ENCODE data around the gene KLHL17. TPM values are rescaled to one million over a fixed set of nuclear protein-coding genes. Genes with fewer than 3 reads are reported as not detected.

KLHL17 gene
- polyA plus RNA-seq, 2 of the 4 experiments (the other 2 are of a cell fraction): 5.7 to 21.6 TPM

DNA sequence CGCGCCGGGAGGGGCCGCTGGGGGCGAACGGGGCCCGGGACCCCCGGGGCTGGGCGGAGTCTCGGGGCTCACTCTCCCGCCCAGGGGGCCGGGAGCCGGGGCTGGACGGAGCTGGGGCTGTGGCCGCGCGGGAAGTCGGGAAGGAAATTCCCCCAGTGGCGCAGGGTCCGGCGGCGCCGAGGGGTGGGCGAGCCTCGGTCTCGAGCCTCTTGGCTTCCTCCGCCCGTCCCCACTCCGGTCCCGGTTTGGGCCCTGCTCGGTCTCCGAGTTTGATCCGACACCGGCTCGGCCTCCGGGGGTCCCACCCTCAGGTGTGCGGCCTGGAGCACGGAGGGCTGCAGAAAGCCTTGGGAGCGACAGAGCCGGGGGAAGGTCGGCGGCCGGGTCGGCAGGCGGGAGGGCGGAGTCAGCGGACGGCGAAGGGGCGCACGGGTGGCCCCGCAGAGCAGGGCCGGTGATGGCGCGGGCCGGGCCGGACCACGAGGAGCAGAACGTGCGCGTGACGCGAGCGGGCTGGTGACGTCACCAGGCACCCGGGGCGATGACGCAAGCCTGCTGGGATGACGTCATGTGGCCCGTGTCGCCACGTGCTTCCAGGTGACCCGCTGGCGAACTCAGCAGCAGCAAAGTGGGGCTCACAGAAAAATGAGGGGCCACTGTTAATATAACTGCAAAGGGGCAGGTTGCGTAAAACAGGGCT, 40.1 kb downstream of the KLHL17 start:
- Histone ChIP-seq H3K4me2 (peak overlapping the region; percentile 95), H3K4me3 (peak overlapping the region; percentile 77), H3K9me3 (no peaks in the 10 kb centered on the region), H3K27ac (peak overlapping the region; percentile 97 to 100), H3K4me1 (peaks cover 23% of the 10 kb centered on the region)
- CTCF ChIA-PET: interaction anchor here (0.6 to 4.3 kb wide), 12 partner anchors 8 to 64 kb away, joined by 3 to 52 read pairs (median 6); partner anchors contain the start of genes ISG15 and PERM1
- FAIRE-seq: no peak
- WGBS (ENCODE audit: missing lambda C conversion rate): 5% methylated on average over 6 of the region's 75 CpGs
- POLR2A ChIA-PET: interaction anchor here (1.0 kb wide), 1 partner anchor 59 kb away, joined by 3 read pairs; no protein-coding TSS in a partner anchor
- peak; percentile 41 to 62 for ATAC-seq
- peak in 1 of 2 experiments; percentile 95 for DNase-seq (ENCODE audit: low read depth in 1 of 2, low spot score in 1 of 2)
- TF ChIP-seq MAZ (IDR thresholded peaks at IDR 0.05; ENCODE audit: borderline replicate concordance, low read depth, low read length) (0 out of 2 replicates have a peak, but pooled peaks have one; percentile 37), CEBPB (IDR thresholded peaks at IDR 0.05) (peak; percentile 53 to 81; a peak in 3 of 4 replicates), CHD4 (IDR thresholded peaks at IDR 0.05; ENCODE audit: borderline replicate concordance) (no peak), CHD2 (IDR thresholded peaks at IDR 0.05; ENCODE audit: low read length, partially characterized antibody) (no peak), TFCP2L1 (CRISPR knock-in tag; IDR thresholded peaks at IDR 0.05) (peak; percentile 72; the same call in 1 of the 2 replicates), POLR2A (IDR thresholded peaks at IDR 0.05; ENCODE audit: low read length) (peak; percentile 32), HOXB13 (CRISPR knock-in tag; IDR thresholded peaks at IDR 0.05; ENCODE audit: low read depth) (no peak; the same call in none of the 2 replicates), MYC (IDR thresholded peaks at IDR 0.05; ENCODE audit: borderline replicate concordance, low read length) (peak; percentile 96), RCOR1 (IDR thresholded peaks at IDR 0.05; ENCODE audit: low read depth, low read length) (no peak), HOXB5 (CRISPR knock-in tag; IDR thresholded peaks at IDR 0.05) (peak; percentile 94; the same call in 1 of the 2 replicates), RARB (CRISPR knock-in tag; IDR thresholded peaks at IDR 0.05) (peak; percentile 89), ZNF302 (CRISPR knock-in tag; IDR thresholded peaks at IDR 0.05) (no peak; the same call in 1 of the 2 replicates), KDM1A (IDR thresholded peaks at IDR 0.05; ENCODE audit: low read depth) (no peak), SREBF2 (IDR thresholded peaks at IDR 0.05) (no peak), RFX5 (IDR thresholded peaks at IDR 0.05) (0 out of 2 replicates have a peak, but pooled peaks have one; percentile 38), FOXS1 (CRISPR knock-in tag; IDR thresholded peaks at IDR 0.05) (peak; percentile 83), CTCF (IDR thresholded peaks at IDR 0.05) (no peak), JUN (IDR thresholded peaks at IDR 0.05) (peak; percentile 26 to 37; a peak in 2 of 5 replicates), HEYL (CRISPR knock-in tag; IDR thresholded peaks at IDR 0.05) (peak; percentile 85; the same call in 1 of the 2 replicates), ATOH8 (CRISPR knock-in tag; IDR thresholded peaks at IDR 0.05; ENCODE audit: low read depth) (peak; percentile 85), HOXA7 (CRISPR knock-in tag; IDR thresholded peaks at IDR 0.05) (peak; percentile 87), ELK1 (IDR thresholded peaks at IDR 0.05; ENCODE audit: low read depth, low read length) (no peak), KDM5A (IDR thresholded peaks at IDR 0.05) (no peak), FOSL2 (IDR thresholded peaks at IDR 0.05) (no peak), FOSL2 (CRISPR knock-in tag; IDR thresholded peaks at IDR 0.05) (peak; percentile 99), NR3C1 (IDR thresholded peaks at IDR 0.05) (no peak), HDAC2 (IDR thresholded peaks at IDR 0.05) (no peak), TP53 (CRISPR knock-in tag; IDR thresholded peaks at IDR 0.05) (peak; percentile 89), CBX2 (IDR thresholded peaks at IDR 0.05; ENCODE audit: borderline replicate concordance, low read depth) (no peak), JUNB (IDR thresholded peaks at IDR 0.05) (no peak), FOSB (CRISPR knock-in tag; IDR thresholded peaks at IDR 0.05) (peak; percentile 88; the same call in 1 of the 2 replicates), ESRRA (IDR thresholded peaks at IDR 0.05; ENCODE audit: borderline replicate concordance, low read length) (no peak), RNF2 (IDR thresholded peaks at IDR 0.05; ENCODE audit: borderline replicate concordance, low read depth) (no peak)
- TF ChIP-seq, protein P1, sequence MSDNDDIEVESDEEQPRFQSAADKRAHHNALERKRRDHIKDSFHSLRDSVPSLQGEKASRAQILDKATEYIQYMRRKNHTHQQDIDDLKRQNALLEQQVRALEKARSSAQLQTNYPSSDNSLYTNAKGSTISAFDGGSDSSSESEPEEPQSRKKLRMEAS (IDR thresholded peaks at IDR 0.05): peak; percentile 100
- TF ChIP-seq, protein P2, sequence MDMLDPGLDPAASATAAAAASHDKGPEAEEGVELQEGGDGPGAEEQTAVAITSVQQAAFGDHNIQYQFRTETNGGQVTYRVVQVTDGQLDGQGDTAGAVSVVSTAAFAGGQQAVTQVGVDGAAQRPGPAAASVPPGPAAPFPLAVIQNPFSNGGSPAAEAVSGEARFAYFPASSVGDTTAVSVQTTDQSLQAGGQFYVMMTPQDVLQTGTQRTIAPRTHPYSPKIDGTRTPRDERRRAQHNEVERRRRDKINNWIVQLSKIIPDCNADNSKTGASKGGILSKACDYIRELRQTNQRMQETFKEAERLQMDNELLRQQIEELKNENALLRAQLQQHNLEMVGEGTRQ (IDR thresholded peaks at IDR 0.05): peak; percentile 78
- TF ChIP-seq, protein P3, sequence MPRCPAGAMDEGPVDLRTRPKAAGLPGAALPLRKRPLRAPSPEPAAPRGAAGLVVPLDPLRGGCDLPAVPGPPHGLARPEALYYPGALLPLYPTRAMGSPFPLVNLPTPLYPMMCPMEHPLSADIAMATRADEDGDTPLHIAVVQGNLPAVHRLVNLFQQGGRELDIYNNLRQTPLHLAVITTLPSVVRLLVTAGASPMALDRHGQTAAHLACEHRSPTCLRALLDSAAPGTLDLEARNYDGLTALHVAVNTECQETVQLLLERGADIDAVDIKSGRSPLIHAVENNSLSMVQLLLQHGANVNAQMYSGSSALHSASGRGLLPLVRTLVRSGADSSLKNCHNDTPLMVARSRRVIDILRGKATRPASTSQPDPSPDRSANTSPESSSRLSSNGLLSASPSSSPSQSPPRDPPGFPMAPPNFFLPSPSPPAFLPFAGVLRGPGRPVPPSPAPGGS (IDR thresholded peaks at IDR 0.05): no peak
